H1 (cell line): ENCODE measurements around the gene GPATCH2. TPM values are rescaled to one million over a fixed set of nuclear protein-coding genes. Genes with fewer than 3 reads are reported as not detected.

Experiments
- CTCF ChIA-PET: fragments of 300-600 bp; sonication (Branson Sonifier 250); formaldehyde crosslinking; loops from one replicate; lab custom pipeline; 2021; ENCODE audit not compliant: partially characterized antibody; lab: Charles Lee
- POLR2A ChIA-PET: fragments of 300-600 bp; sonication (Branson Sonifier 250); formaldehyde crosslinking; loops from one replicate; lab custom pipeline; 2021; ENCODE audit warnings: inconsistent platforms; ENCODE audit not compliant: partially characterized antibody; lab: Charles Lee
- DNase-seq, 2 experiments: peaks; one replicate each; pipeline versions ENCODE4 v3.0.0 to v3.0.0-alpha.2; 2010 to 2022; ENCODE audit warnings: low spot score in 2 of 2, low read depth in 1 of 2, mixed read lengths in 1 of 2
- FAIRE-seq: peaks from 2 replicates; lab custom pipeline; 2011; peaks lifted over from hg19 to GRCh38; lab: Jason Lieb, UNC
- H2AFZ ChIP-seq: 2 replicates; pipeline ENCODE4 v1.8.1; 2012; ENCODE audit warnings: low read length, inconsistent platforms
- H2AK5ac ChIP-seq: 2 replicates; pipeline ENCODE4 v1.6.1; 2013; ENCODE audit warnings: low read depth, low read length
- H2BK120ac ChIP-seq: replicated peaks from 2 replicates; pipeline ENCODE3; 2013; ENCODE audit warnings: low read depth, low read length, inconsistent platforms
- H2BK12ac ChIP-seq: 2 replicates; pipeline ENCODE4 v1.6.1; 2013; ENCODE audit warnings: low read depth, low read length
- H2BK15ac ChIP-seq: 2 replicates; pipeline ENCODE4 v1.6.1; 2013; ENCODE audit warnings: low read length
- H2BK20ac ChIP-seq: 2 replicates; pipeline ENCODE4 v1.6.1; 2013; ENCODE audit warnings: low read length
- H2BK5ac ChIP-seq: 2 replicates; pipeline ENCODE4 v1.6.1; 2013; ENCODE audit warnings: low read depth, low read length
- H3K14ac ChIP-seq: 2 replicates; pipeline ENCODE4 v1.6.1; 2013; ENCODE audit warnings: inconsistent platforms; ENCODE audit not compliant: insufficient read length
- H3K18ac ChIP-seq: 2 replicates; pipeline ENCODE4 v1.6.1; 2013; ENCODE audit warnings: low read length; ENCODE audit errors: extremely low read depth
- H3K23ac ChIP-seq: 2 replicates; pipeline ENCODE4 v1.6.1; 2013; ENCODE audit warnings: inconsistent platforms; ENCODE audit not compliant: insufficient read length
- H3K23me2 ChIP-seq: 2 replicates; pipeline ENCODE4 v1.6.1; 2013; ENCODE audit warnings: low read depth, low read length
- H3K27ac ChIP-seq: 2 replicates; pipeline ENCODE4 v1.6.1; 2011; ENCODE audit warnings: low read depth, low read length, inconsistent platforms
- H3K27me3 ChIP-seq, 4 experiments: replicated peaks in 1 of 4; 1 replicate in 1 of 4; 2 replicates in 3 of 4; pipeline versions ENCODE4 v1.6.1 to v1.8.1; 2011 to 2013; ENCODE audit warnings: low read length in 3 of 4, mild to moderate bottlenecking in 3 of 4, inconsistent platforms in 2 of 4, mixed read lengths in 2 of 4, moderate library complexity in 1 of 4; ENCODE audit not compliant: control insufficient read depth in 3 of 4, insufficient read depth in 3 of 4; ENCODE audit errors: extremely low read depth in 1 of 4
- H3K36me3 ChIP-seq, 4 experiments: 2 replicates each; pipeline versions ENCODE4 v1.6.1 to v1.8.1; 2011 to 2013; ENCODE audit warnings: mild to moderate bottlenecking in 4 of 4, low read length in 3 of 4, moderate library complexity in 2 of 4, control low read depth in 1 of 4, inconsistent platforms in 1 of 4; ENCODE audit not compliant: insufficient read depth in 4 of 4, control insufficient read depth in 2 of 4
- H3K4ac ChIP-seq: replicated peaks from 2 replicates; pipeline ENCODE3; 2013; ENCODE audit warnings: low read length, low read depth, mixed read lengths, inconsistent platforms; ENCODE audit not compliant: insufficient read length
- H3K4me1 ChIP-seq, 4 experiments: replicated peaks in 1 of 4; 1 replicate in 1 of 4; 2 replicates in 3 of 4; pipeline versions ENCODE4 v1.6.1 to v1.8.1; 2011 to 2013; ENCODE audit warnings: low read length in 3 of 4, inconsistent platforms in 2 of 4, mixed read lengths in 1 of 4; ENCODE audit not compliant: insufficient read depth in 4 of 4, control insufficient read depth in 3 of 4
- H3K4me2 ChIP-seq, 2 experiments: 2 replicates each; pipeline versions ENCODE4 v1.6.1 to v1.8.1; 2011 to 2013; ENCODE audit warnings: low read depth in 2 of 2, low read length in 2 of 2, control low read depth in 1 of 2, inconsistent platforms in 1 of 2, mild to moderate bottlenecking in 1 of 2; ENCODE audit not compliant: insufficient read depth in 1 of 2
- H3K4me3 ChIP-seq, 4 experiments: fragments of 200-600, 300-600 bp in 1 of 4; sonication (generic), shearing (Covaris generic), sonication (Bioruptor Twin) in 1 of 4; 2 replicates each; pipeline versions ENCODE4 v1.5.1 to v1.8.1; 2011 to 2016; ENCODE audit warnings: low read length in 4 of 4, low read depth in 3 of 4, control low read depth in 2 of 4, inconsistent platforms in 2 of 4, mild to moderate bottlenecking in 2 of 4, mixed read lengths in 1 of 4, moderate library complexity in 1 of 4; ENCODE audit not compliant: insufficient read depth in 2 of 4; ENCODE audit errors: extremely low read depth in 1 of 4
- H3K56ac ChIP-seq: replicated peaks from 2 replicates; pipeline ENCODE3; 2013; ENCODE audit warnings: low read depth, mild to moderate bottlenecking, mixed read lengths, low read length, inconsistent platforms; ENCODE audit not compliant: insufficient read length
- H3K79me1 ChIP-seq: 2 replicates; pipeline ENCODE4 v1.6.1; 2013; ENCODE audit warnings: low read depth, low read length, control low read depth
- H3K79me2 ChIP-seq, 2 experiments: 2 replicates each; pipeline versions ENCODE4 v1.6.1 to v1.8.1; 2012 to 2013; ENCODE audit warnings: low read length in 2 of 2, mild to moderate bottlenecking in 2 of 2, inconsistent platforms in 1 of 2; ENCODE audit not compliant: insufficient read depth in 2 of 2, control insufficient read depth in 1 of 2
- H3K9ac ChIP-seq, 4 experiments: replicated peaks in 1 of 4; 1 replicate in 1 of 4; 2 replicates in 3 of 4; pipeline versions ENCODE4 v1.6.1 to v1.8.1; 2011 to 2013; ENCODE audit warnings: low read depth in 3 of 4, low read length in 3 of 4, control low read depth in 2 of 4, mild to moderate bottlenecking in 2 of 4, moderate library complexity in 2 of 4, inconsistent platforms in 1 of 4; ENCODE audit errors: extremely low read depth in 1 of 4
- H3K9me3 ChIP-seq, 2 experiments: 2 replicates each; pipeline versions ENCODE4 v1.6.1 to v1.8.1; 2012 to 2013; ENCODE audit warnings: mild to moderate bottlenecking in 2 of 2, moderate library complexity in 2 of 2, control low read depth in 1 of 2, inconsistent platforms in 1 of 2, low read depth in 1 of 2, low read length in 1 of 2, mixed read lengths in 1 of 2; ENCODE audit not compliant: insufficient read depth in 2 of 2
- H4K20me1 ChIP-seq, 2 experiments: replicated peaks in 1 of 2; 2 replicates each; pipeline versions ENCODE3 to v1.8.1; 2011 to 2013; ENCODE audit warnings: inconsistent platforms in 2 of 2, low read length in 2 of 2, mild to moderate bottlenecking in 1 of 2; ENCODE audit not compliant: insufficient read depth in 2 of 2, control insufficient read depth in 1 of 2
- H4K5ac ChIP-seq: 2 replicates; pipeline ENCODE4 v1.6.1; 2013; ENCODE audit warnings: low read length, low read depth, mixed read lengths, inconsistent platforms; ENCODE audit not compliant: insufficient read length
- H4K8ac ChIP-seq: 2 replicates; pipeline ENCODE4 v1.8.0; 2013; ENCODE audit warnings: mild to moderate bottlenecking, moderate library complexity, low read length, inconsistent platforms; ENCODE audit not compliant: insufficient read depth; ENCODE audit errors: extremely low read depth
- H4K91ac ChIP-seq: replicated peaks from 2 replicates; pipeline ENCODE3; 2013; ENCODE audit warnings: low read length, mixed read lengths, inconsistent platforms; ENCODE audit not compliant: insufficient read length
- CBX5 ChIP-seq: fragments of 300-800, 300-1000 bp; sonication (generic); IDR thresholded peaks from 2 replicates; pipeline ENCODE4 v1.7.1; 2016; ENCODE audit warnings: antibody characterized with exemption, low read length, low read depth
- KDM1A ChIP-seq: fragments of 200-600, 300-600 bp; sonication (generic); IDR thresholded peaks from 2 replicates; pipeline ENCODE4 v1.7.1; 2016; ENCODE audit warnings: mild to moderate bottlenecking, low read length, borderline replicate concordance
- MAX ChIP-seq: IDR thresholded peaks from 2 replicates; pipeline ENCODE4 v1.6.1; 2012; ENCODE audit warnings: inconsistent platforms
- RAD21 ChIP-seq, 2 experiments: IDR thresholded peaks in 1 of 2; conservative IDR thresholded peaks in 1 of 2; 2 replicates each; pipeline ENCODE4 v1.6.1; 2011; ENCODE audit warnings: low read depth in 2 of 2, low read length in 2 of 2, improper control_type of control experiment in 1 of 2, inconsistent platforms in 1 of 2, mild to moderate bottlenecking in 1 of 2, moderate library complexity in 1 of 2
- RBBP5 ChIP-seq: IDR thresholded peaks from 2 replicates; pipeline ENCODE4 v1.7.1; 2012; ENCODE audit warnings: low read depth, mild to moderate bottlenecking, inconsistent platforms, low read length, moderate library complexity, borderline replicate concordance
- SIN3A ChIP-seq, 2 experiments: IDR thresholded peaks in 1 of 2; conservative IDR thresholded peaks in 1 of 2; 2 replicates each; pipeline ENCODE4 v1.6.1; 2011 to 2012; ENCODE audit warnings: low read length in 2 of 2, improper control_type of control experiment in 1 of 2, low read depth in 1 of 2, mild to moderate bottlenecking in 1 of 2
- WGBS, 2 experiments: shearing (Covaris generic) in 1 of 2; methylation state at CpG; one replicate each; pipeline versions ENCODE4 v1.1.6 to v1.1.7; 2013 to 2015; ENCODE audit warnings: low lambda C conversion rate in 2 of 2, mixed read lengths in 2 of 2, inconsistent platforms in 1 of 2, low coverage in 1 of 2, missing lambda C conversion rate in 1 of 2; ENCODE audit not compliant: insufficient replicate concordance in 2 of 2, insufficient coverage in 1 of 2, insufficient read length in 1 of 2; ENCODE audit errors: extremely low coverage in 1 of 2, missing lambda C conversion rate in 1 of 2; 5-methylcytosine and 5-hydroxymethylcytosine counted together
- polyA plus RNA-seq, 7 experiments: library from polyadenylated mRNA; depleted of rRNA in 3 of 7; stranded (reverse) in 5 of 7; unstranded in 2 of 7; fragments of >200 nt in 5 of 7; fragments of 200-250 nt in 2 of 7; gene quantifications; 1 replicate in 5 of 7; 2 replicates in 1 of 7; 4 replicates in 1 of 7; pipeline versions ENCODE4 v1.2.1 to v1.2.3, GENCODE V29; 2011 to 2013; ENCODE audit warnings: missing spikeins in 2 of 7, mixed read lengths in 2 of 7
- total RNA-seq: library from RNA; stranded (reverse); fragmentation: NEBNext Ultra II Directional; extraction: Animal tissue kit (Norgen Biotek cat#: 25700); gene quantifications from 2 replicates; pipeline ENCODE4 v1.2.1, GENCODE V29; 2021
- TF ChIP-seq, protein P1 (sequence below): IDR thresholded peaks from 2 replicates; pipeline ENCODE4 v1.6.1; 2011; ENCODE audit warnings: low read length, improper control_type of control experiment

The GPATCH2 gene
- total and polyA plus RNA-seq, 2 of the 8 experiments (the other 6 are each of a cell fraction or from before 2014, with no cell fraction given) = 3.9 to 13.1 TPM

DNA sequence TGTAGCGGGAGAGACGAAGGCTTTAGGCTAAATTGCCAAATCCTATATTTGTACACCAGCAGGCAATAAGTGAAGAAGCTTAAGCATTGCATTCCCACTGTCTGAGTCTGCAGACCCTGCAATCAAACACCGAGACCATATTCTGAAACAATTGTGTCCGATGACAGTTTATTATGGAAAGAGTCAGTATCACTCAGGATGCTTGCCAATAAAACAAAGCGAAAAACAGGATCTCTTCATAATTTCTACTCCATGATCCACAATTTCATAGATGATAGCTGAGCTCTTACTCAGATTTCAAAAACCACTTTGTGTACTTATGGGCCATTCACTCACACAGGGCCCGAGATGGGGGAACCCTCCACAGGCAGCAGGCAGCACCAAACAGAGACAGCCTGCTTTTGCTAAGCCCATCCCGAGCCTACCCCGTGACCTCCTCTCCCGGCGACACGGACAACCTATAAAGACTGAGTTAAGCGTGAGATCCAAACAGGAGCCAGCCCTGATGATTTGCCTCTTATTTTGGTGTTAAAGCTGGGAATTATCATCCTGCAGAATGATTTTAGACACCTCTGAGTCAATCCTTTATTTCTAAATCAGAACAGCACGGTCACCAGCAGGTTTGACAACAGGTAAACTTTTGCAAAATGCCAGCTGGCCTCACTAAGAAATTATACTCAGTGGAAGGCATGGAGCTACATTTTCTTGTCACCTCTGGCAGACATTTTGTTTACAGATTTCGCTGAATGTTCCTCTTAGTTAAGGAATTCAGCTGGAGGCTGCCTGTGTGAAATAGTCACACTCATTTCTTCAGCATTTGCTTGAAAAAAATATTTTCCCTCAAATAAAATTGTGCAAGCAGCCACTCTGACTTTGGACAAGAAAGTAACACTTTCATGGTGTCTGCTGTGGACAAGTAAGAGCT is 212.4 kb downstream of the GPATCH2 start:
- H3K79me1 ChIP-seq = no peaks in the 10 kb centered on the region
- H2BK120ac ChIP-seq = no peak overlapping the region
- H3K18ac ChIP-seq = no peak overlapping the region
- H3K23ac ChIP-seq = no peak overlapping the region
- 91% methylated on average over 14 of the region's 14 CpGs; no CpG with 5 or more reads in 1 of the 2 experiments for WGBS, 2 experiments
- no peak overlapping the region for H4K91ac ChIP-seq
- no peak overlapping the region for H2AK5ac ChIP-seq
- H3K9ac ChIP-seq = no peak overlapping the region
- no peak overlapping the region for H2BK15ac ChIP-seq
- FAIRE-seq (no peak), DNase-seq (no peak)
- H4K20me1 ChIP-seq = no peaks in the 10 kb centered on the region
- H3K4me2 ChIP-seq = no peak overlapping the region
- H3K56ac ChIP-seq = no peak overlapping the region
- H4K8ac ChIP-seq = no peak overlapping the region
- no peaks in the 10 kb centered on the region for H3K36me3 ChIP-seq
- no peak overlapping the region for H2BK5ac ChIP-seq
- no peak overlapping the region for H3K4ac ChIP-seq
- H3K79me2 ChIP-seq = no peaks in the 10 kb centered on the region
- H3K14ac ChIP-seq = no peak overlapping the region
- POLR2A ChIA-PET = no interaction called here
- no peaks in the 10 kb centered on the region for H3K9me3 ChIP-seq
- CTCF ChIA-PET = interaction anchor here (0.6 to 1.3 kb wide), 3 partner anchors 7 to 629 kb away, joined by 3 read pairs; no protein-coding TSS in a partner anchor
- H3K27me3 ChIP-seq = no peaks in the 10 kb centered on the region
- TF ChIP-seq MAX (no peak), RBBP5 (no peak), SIN3A (conservative IDR thresholded peaks at IDR 0.05 in 1 of 2, IDR thresholded peaks at IDR 0.05 in 1 of 2; ENCODE audit: low read depth in 1 of 2, low read length in 2 of 2) (no peak), CBX5 (no peak), RAD21 (IDR thresholded peaks at IDR 0.05 in 1 of 2, conservative IDR thresholded peaks at IDR 0.05 in 1 of 2; ENCODE audit: low read depth in 2 of 2, low read length in 2 of 2) (no peak), KDM1A (no peak)
- TF ChIP-seq, protein P1, sequence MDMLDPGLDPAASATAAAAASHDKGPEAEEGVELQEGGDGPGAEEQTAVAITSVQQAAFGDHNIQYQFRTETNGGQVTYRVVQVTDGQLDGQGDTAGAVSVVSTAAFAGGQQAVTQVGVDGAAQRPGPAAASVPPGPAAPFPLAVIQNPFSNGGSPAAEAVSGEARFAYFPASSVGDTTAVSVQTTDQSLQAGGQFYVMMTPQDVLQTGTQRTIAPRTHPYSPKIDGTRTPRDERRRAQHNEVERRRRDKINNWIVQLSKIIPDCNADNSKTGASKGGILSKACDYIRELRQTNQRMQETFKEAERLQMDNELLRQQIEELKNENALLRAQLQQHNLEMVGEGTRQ = no peak
- no peak overlapping the region for H3K27ac ChIP-seq
- H2BK12ac ChIP-seq = no peak overlapping the region
- H2AFZ ChIP-seq = no peak overlapping the region
- H3K23me2 ChIP-seq = no peaks in the 10 kb centered on the region; the same call in 1 of the 2 replicates
- H4K5ac ChIP-seq = no peak overlapping the region
- H3K4me1 ChIP-seq = no peaks in the 10 kb centered on the region
- H3K4me3 ChIP-seq = no peak overlapping the region
- no peak overlapping the region for H2BK20ac ChIP-seq
